ENCODE data around the gene CCNF.

- no peak for TF ChIP-seq POLR2A (IDR thresholded peaks at IDR 0.05)
- TF ChIP-seq CTCF (IDR thresholded peaks at IDR 0.05): peak in 3 of 4 experiments; percentile 28 to 62 (median 35)
- no peak for TF ChIP-seq EP300 (IDR thresholded peaks at IDR 0.05)
Observed at GRCh38 chr16:2473999-2474876, 45.0 kb downstream of the CCNF start.
